HPDE6-E6E7 (cell line): Measurements from ENCODE around the gene DDX18.
"Not testable (repeated sequence)": the region's sequence is repeated elsewhere in the genome, so short reads cannot be mapped to it uniquely, and the experiment has no call there.

Experiments used
- DNase-seq: peaks from one replicate; pipeline ENCODE4 v3.0.0; 2011; ENCODE audit warnings: missing footprints; ENCODE audit errors: extremely low spot score

The DDX18 gene

DNA sequence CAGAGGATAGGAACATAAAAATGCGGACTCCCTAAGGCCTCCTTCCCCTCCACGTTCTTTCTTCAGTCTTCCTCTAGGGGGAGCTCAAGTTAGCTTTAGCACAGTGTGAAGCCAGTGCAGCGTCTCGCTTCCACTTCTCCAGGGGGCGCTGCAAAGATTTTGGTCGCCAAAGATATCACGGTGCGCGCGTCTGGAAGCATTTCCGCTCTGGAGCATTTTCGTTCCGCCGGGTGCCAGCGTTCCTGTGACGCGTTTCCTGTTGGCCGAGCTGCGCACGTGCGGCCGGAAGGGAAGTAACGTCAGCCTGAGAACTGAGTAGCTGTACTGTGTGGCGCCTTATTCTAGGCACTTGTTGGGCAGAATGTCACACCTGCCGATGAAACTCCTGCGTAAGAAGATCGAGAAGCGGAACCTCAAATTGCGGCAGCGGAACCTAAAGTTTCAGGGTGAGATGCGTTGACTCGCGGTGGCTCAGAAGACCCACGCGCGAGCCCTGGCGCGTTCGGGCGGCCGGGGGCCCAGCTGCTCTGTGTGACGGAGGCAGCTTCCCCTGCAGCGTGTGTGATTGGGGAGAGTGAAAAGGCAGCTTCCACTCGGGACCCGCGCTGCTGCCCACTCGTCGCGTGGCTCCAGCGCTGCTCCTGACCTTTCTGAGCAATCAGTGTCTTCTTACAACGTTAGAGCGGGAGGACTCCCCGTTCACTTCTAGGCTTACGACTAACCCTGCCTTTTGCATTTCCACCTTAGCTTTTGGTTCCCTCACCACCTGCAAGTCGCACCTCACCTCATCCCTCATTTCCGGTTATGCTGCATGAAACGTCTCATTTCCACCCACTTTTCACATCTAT is at the start of gene DDX18:
DDX18 (plus strand) TSS at position 275 of the 848 bp plus-strand sequence; CDS start at position 362, 87 bp downstream.
- peak; percentile 80 for DNase-seq

DNA sequence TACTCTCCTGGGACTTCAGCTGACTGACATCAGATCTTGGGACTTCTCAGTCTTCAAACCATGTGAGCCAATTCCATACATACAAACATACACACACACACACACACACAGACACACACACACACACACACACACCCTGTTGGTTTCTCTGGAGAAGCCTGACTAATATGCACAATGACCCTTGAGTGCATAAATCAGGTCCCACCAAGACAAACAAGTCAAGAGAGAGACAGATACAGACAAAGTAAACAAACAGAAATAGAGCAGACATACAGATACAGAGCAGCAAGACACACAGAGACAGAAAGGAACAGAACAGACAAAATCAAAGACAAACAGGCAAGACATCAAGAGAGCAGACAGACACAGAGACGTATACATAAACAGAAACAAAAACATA is 43.8 kb upstream of the DDX18 start:
- DNase-seq = no peak

DNA sequence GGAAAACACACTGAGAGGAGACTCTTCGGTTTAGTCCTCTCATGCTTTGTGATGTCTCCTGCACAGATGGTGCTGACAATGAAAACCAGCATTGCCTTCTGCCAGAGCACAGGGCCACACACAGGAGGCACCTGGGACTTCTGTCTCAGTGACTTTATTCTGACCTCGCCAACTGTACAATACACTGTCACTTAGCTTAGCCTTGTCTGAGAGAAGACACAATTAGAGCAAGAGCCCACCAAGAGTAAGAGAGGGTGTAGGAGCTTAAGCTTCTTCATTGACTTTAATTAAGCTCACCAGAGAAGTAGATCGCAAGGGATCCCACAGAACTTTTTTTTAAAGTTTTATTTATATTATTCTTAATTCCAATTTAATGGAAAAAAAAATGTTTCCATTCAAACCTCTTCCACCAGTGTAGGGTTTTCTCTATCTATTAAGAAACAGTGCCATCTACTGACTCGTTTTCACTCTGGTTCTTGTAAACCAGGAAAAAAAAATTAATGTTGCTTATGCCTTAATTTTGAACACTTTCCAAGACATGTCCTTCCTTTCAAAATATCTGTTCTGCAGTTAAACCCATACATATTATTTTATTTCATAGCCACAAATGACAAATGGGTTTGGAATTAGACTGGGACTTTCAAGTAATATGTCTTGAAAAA is 42.4 kb upstream of the DDX18 start:
- no peak for DNase-seq

DNA sequence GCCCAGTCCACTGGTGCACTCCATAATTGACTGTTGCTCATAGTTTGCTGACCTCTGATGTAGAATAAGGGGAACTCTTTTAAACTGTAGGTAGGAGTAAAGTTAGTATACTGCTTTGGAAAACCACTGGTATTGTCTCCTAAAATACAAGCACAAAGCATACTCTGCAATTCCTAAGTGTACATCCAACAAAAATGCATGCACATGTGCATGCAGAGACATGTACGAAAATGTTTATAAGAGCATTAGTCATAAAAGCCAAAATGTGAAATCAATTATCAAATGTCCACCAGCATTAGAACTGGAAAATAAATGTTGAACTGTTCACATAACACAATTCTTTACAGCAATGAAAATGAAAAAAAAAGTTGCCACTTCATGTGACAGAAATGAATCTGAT is 39.8 kb upstream of the DDX18 start:
- no peak for DNase-seq

DNA sequence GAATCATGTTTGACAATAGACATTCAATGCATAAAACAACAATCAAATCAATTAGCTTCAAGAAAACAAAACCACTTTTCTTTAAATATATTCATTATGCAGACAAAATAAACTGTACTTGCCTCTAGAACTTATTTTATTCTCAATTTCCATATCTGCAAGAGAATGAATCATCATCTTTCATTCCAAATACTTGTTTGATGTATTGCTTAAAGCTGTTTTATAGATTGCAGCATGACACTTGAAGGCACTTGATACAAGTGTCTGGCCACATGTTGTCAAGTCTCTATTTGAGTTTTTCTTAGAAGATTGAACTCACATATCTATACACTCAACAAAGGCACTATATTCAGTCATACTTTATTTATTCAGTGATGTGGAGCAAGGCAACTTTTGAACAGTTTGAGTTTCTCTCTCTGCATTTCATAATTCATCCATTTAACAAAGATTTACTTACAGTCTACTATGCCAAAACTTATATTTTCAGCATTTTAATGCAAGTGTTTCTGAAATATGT is 38.7 kb upstream of the DDX18 start:
- no peak for DNase-seq

DNA sequence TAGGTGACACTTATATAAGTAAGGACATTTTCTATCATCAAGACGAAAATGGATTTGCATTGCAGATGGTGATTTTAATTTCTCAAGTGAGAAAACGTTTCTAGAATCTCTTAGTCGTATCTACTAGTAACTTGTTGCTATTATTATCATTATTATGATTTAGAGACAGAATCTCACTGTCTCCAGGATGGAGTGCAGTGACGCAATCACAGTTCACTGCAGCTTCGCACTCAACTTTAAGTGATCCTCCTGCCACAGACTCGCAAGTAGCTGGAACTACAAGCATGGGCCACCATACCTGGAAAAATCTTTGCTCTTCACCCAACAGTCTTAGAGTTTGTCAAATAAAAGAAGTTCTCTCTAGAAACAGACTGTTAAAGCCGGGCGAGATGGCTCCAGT is 37.6 kb upstream of the DDX18 start:
- no peak for DNase-seq

DNA sequence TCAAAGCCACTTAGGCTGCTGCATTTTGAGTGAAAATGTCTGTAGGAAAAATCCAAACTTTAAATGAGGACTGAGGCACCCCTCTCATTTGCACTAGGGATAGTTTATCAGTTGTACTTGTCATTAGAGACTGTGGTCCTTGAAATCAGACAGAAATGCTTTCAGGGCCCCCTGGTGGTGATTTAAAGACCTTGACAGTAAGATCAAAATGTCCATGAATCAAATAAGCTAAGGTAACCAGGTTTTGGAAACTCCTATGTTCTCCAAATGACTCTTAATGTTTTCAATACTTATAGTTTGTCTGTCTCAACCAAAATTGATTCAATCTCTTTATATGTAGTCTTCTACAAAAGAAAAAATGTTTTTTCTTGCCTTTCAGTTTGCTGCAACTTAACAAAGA is 28.8 kb upstream of the DDX18 start:
- DNase-seq = peak; percentile 23

DNA sequence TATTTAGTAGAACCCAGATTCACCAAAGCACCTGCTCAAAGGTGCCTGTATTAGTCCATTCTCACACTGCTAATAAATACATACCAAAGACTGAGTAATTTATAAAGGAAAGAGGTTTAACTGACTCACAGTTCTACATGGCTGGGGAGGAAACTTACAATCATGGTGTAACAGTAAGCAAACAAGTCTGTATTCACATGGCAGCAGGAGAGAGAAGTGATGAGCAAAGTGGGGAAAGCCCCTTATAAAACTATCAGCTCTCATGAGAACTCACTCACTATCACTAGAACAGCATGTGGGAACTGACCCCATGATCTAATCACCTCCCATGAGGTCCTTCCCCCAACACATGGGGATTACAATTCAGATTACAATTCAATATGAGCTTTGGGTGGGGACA is 28.0 kb upstream of the DDX18 start:
- DNase-seq = no peak

DNA sequence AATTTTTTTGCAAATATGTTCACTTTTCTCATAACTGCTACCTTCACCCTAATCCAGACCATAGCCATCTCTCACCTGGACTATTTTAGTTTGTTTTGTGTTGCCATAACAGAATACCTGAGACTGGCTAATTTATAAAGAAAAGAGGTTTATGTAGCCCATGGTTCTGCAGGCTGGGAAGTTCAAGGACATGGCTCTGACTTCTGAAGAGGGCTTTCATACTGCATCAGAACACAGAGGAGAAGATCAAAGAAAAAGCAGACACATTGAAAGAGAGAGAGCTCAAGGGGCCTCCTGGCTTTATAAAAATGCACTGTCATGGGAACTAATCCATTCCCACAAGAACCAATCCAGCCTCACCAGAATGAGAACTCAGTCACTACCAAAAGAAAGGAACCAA is 25.0 kb upstream of the DDX18 start:
- DNase-seq = no peak

DNA sequence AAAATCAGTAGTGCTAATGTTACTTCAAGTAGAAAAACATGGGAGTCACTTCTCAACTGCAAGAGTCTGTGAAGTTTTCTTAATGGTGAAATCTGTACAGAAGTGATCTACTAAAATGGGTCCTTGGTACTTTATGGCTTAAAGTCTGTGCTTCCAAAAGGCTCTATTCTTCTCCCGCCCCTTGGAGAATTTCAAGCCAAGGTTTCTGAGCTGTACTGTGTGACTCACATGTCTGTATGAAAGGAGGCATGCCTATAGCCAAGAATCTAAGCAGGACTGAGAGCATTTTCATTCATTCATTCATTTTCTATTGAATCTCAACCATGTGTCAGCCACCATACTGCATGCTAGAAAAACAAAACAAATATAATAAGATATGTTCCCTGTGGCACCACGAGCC is 19.8 kb upstream of the DDX18 start:
- DNase-seq = no peak

DNA sequence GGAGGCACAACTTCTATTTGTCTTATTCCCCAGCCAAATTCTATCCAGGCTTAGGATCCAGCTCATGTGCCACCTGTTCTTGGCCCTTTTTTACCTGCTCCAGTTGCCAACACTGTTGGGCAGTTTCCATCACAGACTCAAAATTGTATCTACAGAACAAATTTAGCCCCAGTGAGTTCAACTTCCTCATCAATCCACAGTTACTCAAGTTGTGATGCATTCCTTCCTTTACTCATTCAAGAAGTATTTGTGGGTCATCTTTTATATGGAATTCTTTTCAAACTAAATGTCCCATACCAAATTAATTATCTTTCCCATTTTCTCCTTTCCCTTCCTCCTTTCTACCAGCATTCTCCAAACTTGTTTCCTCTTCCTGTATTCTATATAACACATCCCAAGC is 12.7 kb upstream of the DDX18 start:
- DNase-seq = no peak

DNA sequence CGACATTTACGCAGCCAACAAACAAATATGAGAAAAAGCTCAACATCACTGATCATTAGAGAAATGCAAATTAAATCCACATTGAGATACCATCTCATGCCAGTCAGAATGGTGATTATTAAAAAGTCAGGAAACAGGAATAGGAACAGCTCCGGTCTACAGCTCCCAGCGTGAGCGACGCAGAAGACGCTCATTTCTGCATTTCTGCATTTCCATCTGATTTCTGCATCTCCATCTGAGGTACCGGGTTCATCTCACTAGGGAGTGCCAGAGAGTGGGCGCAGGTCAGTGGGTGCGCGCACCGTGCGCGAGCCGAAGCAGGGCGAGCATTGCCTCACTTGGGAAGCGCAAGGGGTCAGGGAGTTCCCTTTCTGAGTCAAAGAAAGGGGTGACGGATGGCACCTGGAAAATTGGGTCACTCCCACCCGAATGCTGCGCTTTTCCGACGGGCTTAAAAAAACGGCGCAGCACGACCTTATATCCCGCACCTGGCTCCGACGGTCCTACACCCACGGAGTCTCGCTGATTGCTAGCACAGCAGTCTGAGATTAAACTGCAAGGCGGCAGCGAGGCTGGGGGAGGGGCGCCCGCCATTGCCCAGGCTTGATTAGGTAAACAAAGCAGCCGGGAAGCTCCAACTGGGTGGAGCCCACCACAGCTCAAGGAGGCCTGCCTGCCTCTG is 10.7 kb upstream of the DDX18 start:
- not testable (repeated sequence) for DNase-seq

DNA sequence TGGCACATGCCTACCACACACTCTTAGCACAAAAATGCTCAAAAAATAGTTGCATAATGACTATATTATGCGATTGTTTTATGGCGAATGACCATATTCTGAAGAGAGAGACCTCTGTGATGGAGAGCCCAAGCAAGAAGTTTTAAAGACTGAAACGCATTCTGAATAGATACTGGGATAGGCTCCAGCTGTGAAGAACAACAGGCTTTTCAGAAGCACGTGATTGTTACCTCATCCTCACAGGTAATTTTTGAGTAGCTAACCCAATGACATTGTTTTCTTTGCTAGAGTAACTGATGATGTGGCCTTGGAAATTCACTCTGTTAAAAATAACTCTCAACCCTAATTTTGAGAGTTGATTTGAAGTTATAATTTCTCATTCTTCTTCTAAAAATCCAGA is 2.0 kb upstream of the DDX18 start:
- DNase-seq = no peak

DNA sequence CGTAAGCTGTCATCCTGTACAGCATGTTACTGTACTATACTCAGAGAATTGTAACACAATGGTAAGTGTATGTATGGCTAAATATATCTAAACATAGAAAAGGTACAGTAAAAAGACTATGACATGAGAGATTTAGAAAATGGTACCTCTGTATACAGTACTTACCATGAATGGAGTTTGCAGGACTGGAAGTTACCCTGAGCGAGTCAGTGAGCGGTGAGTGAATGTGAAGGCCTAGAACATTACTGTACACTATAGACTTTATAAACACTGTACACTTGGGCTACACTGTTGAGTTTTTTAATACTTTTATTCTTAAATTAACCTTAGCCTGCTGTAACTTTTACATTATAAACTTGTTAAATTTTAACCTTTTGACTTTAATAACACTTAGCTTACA is 1.5 kb downstream of the DDX18 start:
- DNase-seq = no peak

DNA sequence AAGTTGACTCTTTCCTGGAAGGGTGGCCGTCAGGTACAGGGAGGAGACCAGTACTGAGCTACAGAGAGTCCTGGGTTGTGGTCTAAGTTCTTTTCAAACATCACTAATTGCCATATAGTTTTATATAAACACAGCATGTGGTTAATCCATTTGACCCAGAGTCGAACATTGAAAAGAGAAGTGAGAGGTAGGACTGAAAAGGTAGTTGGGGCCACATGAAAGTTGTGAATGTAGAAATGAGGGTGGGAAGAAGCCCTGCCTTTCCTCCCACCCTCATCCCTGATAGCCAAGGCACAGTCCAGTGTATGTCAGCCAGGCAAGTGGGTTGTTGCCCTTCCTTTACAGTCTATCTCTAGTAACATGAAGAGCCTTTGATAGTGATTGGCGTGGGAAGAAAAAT is 4.4 kb downstream of the DDX18 start:
- DNase-seq = no peak

DNA sequence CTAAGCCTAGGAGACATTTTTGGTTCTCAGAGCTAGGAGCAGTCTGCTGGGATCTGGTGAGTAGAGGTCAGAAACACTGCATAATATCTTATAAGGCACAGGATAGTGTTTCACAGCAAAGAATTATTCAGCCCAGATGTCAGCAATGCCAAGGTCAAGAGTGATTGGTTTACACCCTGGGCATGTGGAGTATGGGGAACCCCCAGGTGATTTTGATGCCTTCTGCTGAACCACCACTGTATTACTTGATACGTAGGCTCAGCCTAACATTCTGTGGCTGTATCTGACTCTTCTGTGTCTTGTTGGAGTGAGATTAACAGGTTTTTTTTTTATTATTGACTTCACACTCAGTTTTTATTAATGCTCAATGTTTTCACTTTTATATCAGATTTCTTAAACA is 6.0 kb downstream of the DDX18 start:
- DNase-seq = no peak

DNA sequence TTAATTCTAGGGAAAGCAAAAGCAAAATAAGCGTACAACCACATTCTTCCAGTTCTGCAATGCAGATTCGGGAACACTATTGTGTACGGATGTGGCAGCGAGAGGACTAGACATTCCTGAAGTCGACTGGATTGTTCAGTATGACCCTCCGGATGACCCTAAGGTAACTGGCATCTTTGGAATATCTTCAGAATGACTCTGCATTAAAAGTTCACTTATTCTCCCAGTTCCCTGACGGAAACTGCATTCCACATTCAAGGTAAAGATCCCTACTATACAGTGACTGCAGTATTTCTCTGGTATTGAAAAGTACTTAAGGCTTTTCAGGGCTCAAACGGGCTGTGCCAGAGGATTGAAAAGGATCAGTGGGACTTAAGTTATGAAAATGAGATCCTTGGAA is 10.9 kb downstream of the DDX18 start:
- no peak for DNase-seq

DNA sequence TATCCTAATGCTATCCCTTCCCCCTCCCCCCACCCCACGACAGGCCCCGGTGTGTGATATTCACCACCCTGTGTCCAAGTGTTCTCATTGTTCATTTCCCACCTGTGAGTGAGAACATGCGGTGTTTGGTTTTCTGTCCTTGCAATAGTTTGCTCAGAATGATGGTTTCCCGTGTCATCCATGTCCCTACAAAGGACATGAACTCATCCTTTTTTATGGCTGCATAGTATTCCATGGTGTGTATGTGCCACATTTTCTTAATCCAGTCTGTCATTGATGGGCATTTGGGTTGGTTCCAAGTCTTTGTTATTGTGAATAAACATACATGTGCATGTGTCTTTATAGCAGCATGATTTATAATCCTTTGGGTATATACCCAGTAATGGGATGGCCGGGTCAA is 13.0 kb downstream of the DDX18 start:
- DNase-seq = not testable (repeated sequence)

DNA sequence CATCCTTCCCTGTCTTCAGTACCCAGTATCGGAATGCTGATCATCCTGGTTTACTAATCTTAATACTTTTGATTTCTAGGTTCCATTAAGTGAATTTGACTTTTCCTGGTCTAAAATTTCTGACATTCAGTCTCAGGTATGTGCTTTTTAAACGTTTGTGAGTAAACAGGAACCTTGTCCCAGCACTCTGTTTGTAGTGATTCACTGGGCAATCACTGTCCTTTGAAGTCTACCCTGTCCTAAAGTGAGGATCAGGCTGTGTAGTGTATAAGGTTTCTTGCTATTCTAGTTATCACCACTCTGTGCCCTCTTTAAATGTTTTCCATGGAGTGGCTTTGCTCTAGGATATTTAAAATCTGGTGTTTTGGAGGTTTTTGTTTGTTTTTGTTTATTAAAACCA is 14.4 kb downstream of the DDX18 start:
- DNase-seq = no peak

DNA sequence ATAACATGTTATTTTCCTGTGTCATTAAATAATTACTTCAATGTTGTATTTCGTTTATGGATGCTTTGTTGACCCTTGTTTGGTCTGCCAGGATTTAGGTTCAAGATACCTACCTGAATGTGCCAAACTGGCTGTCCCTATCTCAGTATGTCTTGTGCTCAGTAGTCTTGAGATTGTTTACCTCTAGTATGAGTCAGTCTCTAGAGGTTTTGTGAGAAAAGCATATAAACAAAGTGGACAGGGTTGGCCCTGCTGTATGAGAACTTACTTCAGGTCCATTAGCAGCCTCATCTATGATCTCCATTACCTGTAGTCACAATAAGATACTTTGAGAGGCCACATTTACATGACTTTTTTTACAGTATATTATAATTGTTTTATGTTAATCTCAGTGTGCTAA is 17.8 kb downstream of the DDX18 start:
- no peak for DNase-seq

DNA sequence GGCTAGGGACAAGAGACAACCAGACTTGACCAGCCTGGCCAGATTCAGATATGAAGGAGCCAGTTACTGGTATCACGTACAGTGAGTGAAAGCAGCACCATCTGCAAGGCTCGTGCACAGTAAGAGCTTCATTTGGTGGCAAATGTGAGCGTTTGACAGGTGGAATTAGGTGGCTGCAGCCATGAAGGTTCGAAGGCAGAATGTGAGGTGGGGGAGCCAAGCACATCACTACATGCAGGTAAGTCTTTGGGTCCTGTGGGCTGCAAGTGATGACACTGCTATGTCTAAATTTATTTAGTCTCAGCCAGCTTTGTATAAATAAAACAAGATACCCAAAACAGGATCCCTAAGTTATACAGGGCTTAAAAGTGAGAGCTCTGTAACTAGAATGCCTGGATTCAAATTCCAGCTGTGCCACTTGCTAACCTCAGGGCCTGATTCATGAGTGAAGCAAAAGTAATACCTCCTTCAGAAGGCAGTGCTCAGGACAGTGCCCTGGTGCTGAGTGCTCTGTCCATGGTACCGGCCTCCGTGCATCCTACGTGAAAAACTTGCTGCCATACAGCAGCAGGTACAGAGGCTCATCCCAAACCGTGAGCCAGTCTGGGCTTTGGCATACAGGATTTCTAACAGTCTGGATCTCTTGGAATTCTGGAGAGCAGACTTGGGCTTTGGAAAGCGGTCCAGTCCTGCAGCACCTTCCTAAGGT is 18.6 kb downstream of the DDX18 start:
- DNase-seq = no peak

DNA sequence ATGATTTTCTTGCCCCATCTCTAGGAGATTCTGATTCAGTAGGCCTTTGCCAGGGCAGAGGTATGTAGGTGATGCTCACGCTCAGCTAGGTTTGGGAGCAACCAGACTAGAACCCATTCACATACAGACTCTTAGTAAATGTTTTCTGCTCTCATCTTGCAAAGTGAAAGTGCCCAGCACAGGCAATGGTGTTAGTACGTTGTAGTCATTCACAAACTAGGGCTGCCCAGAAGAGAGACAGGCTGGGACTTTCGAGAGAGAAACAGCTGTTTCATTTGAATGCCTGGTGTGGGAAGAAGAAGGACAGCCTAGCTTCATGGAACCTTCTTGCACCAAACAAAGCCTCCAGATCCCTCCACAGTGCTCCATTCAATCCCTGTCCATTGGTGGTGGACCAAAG is 19.4 kb downstream of the DDX18 start:
- no peak for DNase-seq
